WI38 (cell line): ENCODE measurements around the gene SCN2B.

Experiments used
- H3K4me3 ChIP-seq: 2 replicates; pipeline ENCODE4 v1.5.1; 2011; ENCODE audit warnings: low read depth, mild to moderate bottlenecking, control low read depth, low read length
- CTCF ChIP-seq: IDR thresholded peaks from 2 replicates; pipeline ENCODE4 v1.5.1; 2012; ENCODE audit warnings: low read depth, mild to moderate bottlenecking, control low read depth, low read length

SCN2B gene

GRCh38 chr11:118213201-118213600 is 36.8 kb upstream of the SCN2B start:
- H3K4me3 ChIP-seq: no peak overlapping the region
- TF ChIP-seq CTCF: no peak

DNA sequence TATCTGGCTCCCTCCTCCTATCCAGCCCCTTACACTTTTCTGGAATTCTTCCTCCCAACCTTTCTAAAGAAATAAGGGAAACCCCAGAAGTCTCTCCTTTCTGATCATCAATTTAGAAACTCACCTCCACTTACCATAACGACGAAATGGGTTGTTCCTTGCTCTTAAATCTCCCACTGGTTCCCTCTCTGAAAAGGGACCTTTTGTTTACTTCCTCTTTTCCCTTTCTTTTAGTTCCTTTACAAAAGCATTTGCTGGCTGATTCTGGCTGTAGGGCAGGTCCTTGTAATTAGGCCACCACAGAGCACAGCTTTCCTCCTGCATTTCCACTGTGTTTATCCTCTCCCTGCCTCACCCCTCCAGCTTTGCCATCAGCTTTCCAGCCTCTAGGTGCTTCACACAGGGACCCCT is 36.3 kb upstream of the SCN2B start:
- TF ChIP-seq CTCF: no peak
- H3K4me3 ChIP-seq: no peak overlapping the region

GRCh38 chr11:118212131-118212725 is 35.8 kb upstream of the SCN2B start:
- H3K4me3 ChIP-seq: no peak overlapping the region
- no peak for TF ChIP-seq CTCF

DNA sequence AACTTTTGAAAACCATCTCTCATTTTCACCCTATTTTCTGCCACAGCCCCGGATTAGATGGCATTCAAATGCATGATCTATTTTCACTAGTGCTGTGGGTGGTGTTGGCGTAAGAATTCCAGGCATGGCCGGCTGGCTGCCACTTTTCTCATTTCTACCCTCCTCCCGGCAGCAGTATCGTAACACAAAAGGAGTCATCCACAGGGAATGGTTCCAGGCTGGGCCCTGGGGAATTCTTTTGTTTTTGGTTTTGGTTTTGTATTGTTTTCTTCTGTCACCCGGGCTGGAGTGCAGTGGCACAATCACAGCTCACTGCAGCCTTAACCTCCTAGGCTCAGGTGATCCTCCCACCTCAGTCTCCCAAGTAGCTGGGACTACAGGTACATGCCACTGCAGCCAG is 34.6 kb upstream of the SCN2B start:
- no peak overlapping the region for H3K4me3 ChIP-seq
- no peak for TF ChIP-seq CTCF

GRCh38 chr11:118210323-118210722 is 33.9 kb upstream of the SCN2B start:
- no peak for TF ChIP-seq CTCF
- H3K4me3 ChIP-seq: no peak overlapping the region

GRCh38 chr11:118209033-118209432 is 32.6 kb upstream of the SCN2B start:
- no peak overlapping the region for H3K4me3 ChIP-seq
- no peak for TF ChIP-seq CTCF

DNA sequence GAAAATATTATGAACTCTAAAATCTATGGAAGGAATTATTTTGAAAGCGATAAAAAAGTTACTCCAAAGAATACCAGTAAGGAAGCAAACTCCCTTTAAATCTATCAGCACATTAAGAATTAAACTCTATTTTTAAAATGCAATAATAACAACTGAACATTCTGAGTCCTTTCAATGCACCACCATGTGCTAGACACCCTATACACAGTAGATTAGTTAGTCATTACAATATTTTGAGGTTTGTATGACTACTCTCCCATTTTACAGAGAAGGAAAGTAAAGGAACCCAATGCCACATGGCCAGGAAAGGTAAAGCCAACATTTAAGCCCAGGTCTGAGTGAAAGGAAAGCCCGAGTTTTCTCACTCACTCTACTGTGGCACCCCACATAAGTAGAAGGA is 30.6 kb upstream of the SCN2B start:
- TF ChIP-seq CTCF: no peak
- no peak overlapping the region for H3K4me3 ChIP-seq
